HAP-1 (cell line): ENCODE results near the gene POLR3A.

ENCODE experiments used
- DNase-seq, 2 experiments: peaks; one replicate each; pipeline ENCODE4 v3.0.0-alpha.2; 2016 to 2020; ENCODE audit warnings: low spot score in 2 of 2
- H3K27me3 ChIP-seq: fragments of 250-450 bp; sonication (Bioruptor Pico); 2 replicates; pipeline ENCODE4 v1.5.1; 2020; ENCODE audit warnings: low read depth, mild to moderate bottlenecking, moderate library complexity
- H3K36me3 ChIP-seq: fragments of 250-450 bp; sonication (Bioruptor Pico); replicated peaks from 2 replicates; pipeline ENCODE4 v1.5.1; 2020; ENCODE audit warnings: mild to moderate bottlenecking
- H3K4me1 ChIP-seq: fragments of 250-450 bp; sonication (Bioruptor Pico); 2 replicates; pipeline ENCODE4 v1.5.1; 2020; ENCODE audit warnings: mild to moderate bottlenecking
- H3K4me3 ChIP-seq: fragments of 250-450 bp; sonication (Bioruptor Pico); 2 replicates; pipeline ENCODE4 v1.5.1; 2020; ENCODE audit warnings: mild to moderate bottlenecking, moderate library complexity
- H3K9me3 ChIP-seq: fragments of 250-450 bp; sonication (Bioruptor Pico); 2 replicates; pipeline ENCODE4 v1.5.1; 2020; ENCODE audit warnings: mild to moderate bottlenecking, moderate library complexity
- in situ Hi-C: fragments of 300-500 bp; cut with MboI; formaldehyde crosslinking; loops from 3 replicates; pipeline ENCODE4 v1.14.3; 2020; ENCODE audit warnings: low sequenced_read_pairs, inconsistent platforms, mixed read lengths

POLR3A gene

GRCh38 chr10:78028438-78029268, 662 bp downstream of the POLR3A start:
- Histone ChIP-seq H3K9me3 (peaks cover 2% of the 10 kb centered on the region; the same call in 1 of the 2 replicates), H3K27me3 (no peaks in the 10 kb centered on the region), H3K36me3 (peaks cover 35% of the 10 kb centered on the region), H3K4me3 (peak overlapping the region; percentile 98), H3K4me1 (peaks cover 12% of the 10 kb centered on the region)
- no peak for DNase-seq
- in situ Hi-C loops, result loop anchor here (25.0 kb wide), 1 partner anchor 1059 kb away; no protein-coding TSS in a partner anchor

- DNase-seq, result no peak
- Histone ChIP-seq H3K9me3 (peaks cover 2% of the 10 kb centered on the region; the same call in 1 of the 2 replicates), H3K4me3 (no peak overlapping the region), H3K27me3 (no peaks in the 10 kb centered on the region), H3K36me3 (peaks cover 63% of the 10 kb centered on the region), H3K4me1 (peaks cover 10% of the 10 kb centered on the region)
- in situ Hi-C loops, result loop anchor here (25.0 kb wide), 1 partner anchor 1061 kb away; no protein-coding TSS in a partner anchor
Measured at GRCh38 chr10:78025685-78026364, 3.5 kb downstream of the POLR3A start.

- DNase-seq, result no peak
- Histone ChIP-seq H3K4me1 (peaks cover 5% of the 10 kb centered on the region), H3K9me3 (no peaks in the 10 kb centered on the region), H3K27me3 (no peaks in the 10 kb centered on the region), H3K36me3 (peaks cover 72% of the 10 kb centered on the region), H3K4me3 (no peak overlapping the region)
- in situ Hi-C loops, result no loop called here
Measured at GRCh38 chr10:78023741-78024140, 5.6 kb downstream of the POLR3A start.

DNA sequence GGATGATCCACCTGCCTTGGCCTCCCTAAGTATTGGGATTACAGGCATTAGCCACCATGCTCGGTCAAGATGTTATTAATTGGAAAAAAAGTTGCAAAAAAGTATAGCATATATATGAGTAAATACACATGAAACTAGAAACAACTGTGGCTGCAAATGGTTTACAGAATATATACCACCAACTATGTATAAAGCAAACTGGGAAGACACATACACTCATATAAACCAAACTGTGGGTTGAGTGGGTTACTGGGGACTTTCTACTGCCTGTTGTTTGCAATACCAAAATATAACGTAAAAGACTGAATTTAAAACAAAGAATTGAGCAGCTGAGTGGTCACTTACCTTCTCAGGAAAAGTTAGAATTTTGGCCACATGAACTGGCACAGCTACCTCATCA, 8.1 kb downstream of the POLR3A start:
- no peaks in the 10 kb centered on the region for H3K9me3 ChIP-seq
- no peaks in the 10 kb centered on the region for H3K27me3 ChIP-seq
- no peak for DNase-seq
- in situ Hi-C loops, result no loop called here
- H3K4me1 ChIP-seq, result no peaks in the 10 kb centered on the region
- H3K36me3 ChIP-seq, result peaks cover 90% of the 10 kb centered on the region
- H3K4me3 ChIP-seq, result no peak overlapping the region

- Histone ChIP-seq H3K36me3 (peaks cover 85% of the 10 kb centered on the region), H3K4me1 (no peaks in the 10 kb centered on the region), H3K9me3 (no peaks in the 10 kb centered on the region), H3K4me3 (no peak overlapping the region), H3K27me3 (no peaks in the 10 kb centered on the region)
- in situ Hi-C loops, result no loop called here
- no peak for DNase-seq
Measured at GRCh38 chr10:78019264-78019663, 10.1 kb downstream of the POLR3A start.

DNA sequence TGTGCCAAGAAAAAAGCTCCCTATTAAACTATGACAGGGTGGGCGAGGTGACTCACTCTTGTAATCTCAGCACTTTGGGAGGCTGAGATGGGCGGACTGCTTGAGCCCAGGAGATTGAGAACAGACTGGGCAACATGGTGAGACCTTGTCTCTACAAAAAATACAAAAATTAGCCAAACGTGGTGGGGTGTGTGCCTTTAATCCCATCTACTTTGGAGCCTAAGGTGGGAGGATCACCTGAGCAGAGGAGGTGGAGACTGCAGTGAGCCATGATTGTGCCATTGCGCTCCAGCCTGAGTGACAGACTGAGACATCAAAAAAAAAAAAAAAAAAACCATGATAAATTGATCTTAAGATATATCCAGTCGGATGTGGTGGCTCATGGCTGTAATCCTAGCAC, 11.5 kb downstream of the POLR3A start:
- in situ Hi-C loops, result no loop called here
- H3K4me1 ChIP-seq, result no peaks in the 10 kb centered on the region
- DNase-seq, result no peak
- peaks cover 85% of the 10 kb centered on the region for H3K36me3 ChIP-seq
- H3K27me3 ChIP-seq, result no peaks in the 10 kb centered on the region
- no peak overlapping the region for H3K4me3 ChIP-seq
- H3K9me3 ChIP-seq, result no peaks in the 10 kb centered on the region

DNA sequence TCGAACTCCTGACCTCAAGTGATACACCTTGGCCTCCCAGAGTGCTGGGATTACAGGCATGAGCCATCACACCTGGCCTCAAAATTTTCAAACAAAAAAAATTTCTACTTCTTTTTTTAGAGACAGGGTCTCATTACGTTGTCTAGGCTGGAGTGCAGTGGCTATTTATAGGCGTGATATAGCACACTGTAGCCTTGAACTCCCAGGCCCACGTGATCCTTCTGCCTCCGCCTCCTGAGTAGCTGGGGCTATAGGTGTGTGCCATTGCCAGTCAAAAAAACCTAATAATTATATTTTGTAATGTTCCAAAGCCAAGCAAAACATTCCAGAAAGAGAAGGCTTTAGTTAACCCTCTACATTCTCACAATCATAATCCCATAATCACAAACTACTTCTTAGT, 13.8 kb downstream of the POLR3A start:
- H3K4me1 ChIP-seq, result no peaks in the 10 kb centered on the region
- H3K27me3 ChIP-seq, result no peaks in the 10 kb centered on the region
- H3K4me3 ChIP-seq, result no peak overlapping the region
- H3K9me3 ChIP-seq, result no peaks in the 10 kb centered on the region
- peak in 1 of 2 experiments; percentile 48 for DNase-seq
- in situ Hi-C loops, result no loop called here
- peaks cover 83% of the 10 kb centered on the region for H3K36me3 ChIP-seq

- Histone ChIP-seq H3K27me3 (no peaks in the 10 kb centered on the region), H3K4me1 (no peaks in the 10 kb centered on the region), H3K4me3 (no peak overlapping the region), H3K36me3 (peaks cover 86% of the 10 kb centered on the region), H3K9me3 (no peaks in the 10 kb centered on the region)
- in situ Hi-C loops, result no loop called here
- no peak for DNase-seq
Measured at GRCh38 chr10:78013564-78013963, 15.8 kb downstream of the POLR3A start.

DNA sequence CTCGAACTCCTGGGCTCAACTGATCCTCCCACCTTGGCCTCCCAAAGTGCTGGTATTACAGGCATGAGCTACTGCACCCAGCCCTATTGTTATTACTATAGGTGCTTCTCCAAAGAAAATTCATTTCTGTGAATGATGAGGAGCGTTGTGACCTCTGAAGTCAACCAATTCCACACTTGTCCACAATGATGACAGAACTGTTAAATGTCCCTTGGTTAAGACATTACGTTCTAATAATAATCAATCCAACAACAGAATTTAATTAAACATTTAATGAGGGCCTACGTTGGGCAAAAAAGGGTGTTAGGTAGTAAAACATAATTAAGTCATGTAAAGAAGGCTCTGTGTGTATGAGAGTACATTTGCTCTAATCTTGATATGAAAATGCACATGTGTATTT, 18.2 kb downstream of the POLR3A start:
- Histone ChIP-seq H3K36me3 (peaks cover 81% of the 10 kb centered on the region), H3K4me1 (no peaks in the 10 kb centered on the region)
- in situ Hi-C loops, result no loop called here

DNA sequence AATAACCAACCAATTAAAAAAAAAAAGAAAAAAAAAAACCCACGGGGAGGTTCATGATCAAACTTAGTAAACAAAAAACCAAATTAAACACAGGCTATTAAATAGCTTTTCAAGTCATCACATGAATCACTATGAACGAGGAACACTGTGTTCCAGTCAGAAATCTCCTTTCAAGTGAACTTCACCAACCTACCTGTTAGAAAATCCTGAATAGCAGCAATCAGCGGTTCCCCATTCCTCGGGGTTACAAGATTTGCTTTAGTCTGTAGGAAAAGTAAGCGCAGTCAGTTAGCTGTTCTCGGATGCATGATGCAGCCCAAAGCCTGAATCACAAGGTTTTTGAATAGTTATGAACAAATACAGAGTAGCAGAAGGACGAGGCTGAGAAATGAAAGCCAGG, 19.0 kb downstream of the POLR3A start:
- Histone ChIP-seq H3K27me3 (no peaks in the 10 kb centered on the region), H3K4me3 (no peak overlapping the region), H3K9me3 (no peaks in the 10 kb centered on the region), H3K4me1 (no peaks in the 10 kb centered on the region), H3K36me3 (peaks cover 84% of the 10 kb centered on the region)
- DNase-seq, result no peak
- in situ Hi-C loops, result no loop called here

More for the DNA sequence above, 18.2 kb downstream of the POLR3A start:
- Histone ChIP-seq H3K27me3 (no peaks in the 10 kb centered on the region), H3K9me3 (no peaks in the 10 kb centered on the region), H3K4me3 (no peak overlapping the region)
- DNase-seq, result no peak

DNA sequence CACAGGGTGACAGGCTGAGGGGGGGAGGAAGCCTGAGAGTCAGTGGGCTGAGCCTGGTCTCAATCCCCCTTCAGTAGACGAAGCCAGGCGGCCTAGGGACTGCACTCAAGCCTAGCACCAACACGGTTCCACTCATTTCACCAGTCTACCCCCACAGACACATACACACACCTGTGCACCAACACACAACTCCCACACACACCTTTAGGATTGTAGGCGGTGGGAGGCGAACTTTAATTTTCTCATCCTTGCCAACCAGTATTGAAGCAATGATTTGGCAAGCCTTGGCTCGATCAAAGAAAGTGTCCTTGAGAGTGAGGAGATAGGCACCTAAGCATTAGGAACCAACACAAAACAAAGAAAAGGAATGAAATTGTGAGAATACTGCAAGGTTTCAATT, 19.7 kb downstream of the POLR3A start:
- Histone ChIP-seq H3K36me3 (peaks cover 85% of the 10 kb centered on the region), H3K4me3 (no peak overlapping the region), H3K9me3 (no peaks in the 10 kb centered on the region), H3K4me1 (no peaks in the 10 kb centered on the region), H3K27me3 (no peaks in the 10 kb centered on the region)
- no peak for DNase-seq
- in situ Hi-C loops, result no loop called here

DNA sequence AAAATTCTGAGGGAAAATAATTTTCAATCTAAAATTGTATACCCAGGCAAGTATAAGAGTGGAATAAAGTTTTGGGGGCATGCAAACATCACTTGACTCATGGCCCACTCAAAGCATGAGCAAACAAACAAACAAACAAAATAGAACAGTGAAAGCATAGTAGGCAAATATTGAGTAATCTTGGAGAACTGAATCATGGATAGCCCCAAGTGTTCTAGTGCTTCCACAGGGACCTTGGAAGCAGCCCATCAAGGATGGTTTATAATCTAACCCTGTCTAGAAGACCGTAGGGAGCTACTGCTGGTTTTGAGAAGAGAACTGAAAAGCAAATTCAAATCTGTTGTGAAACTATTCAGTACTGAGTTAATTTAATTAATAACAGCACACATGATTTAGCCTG, 22.1 kb downstream of the POLR3A start:
- in situ Hi-C loops, result no loop called here
- peaks cover 85% of the 10 kb centered on the region for H3K36me3 ChIP-seq
- no peaks in the 10 kb centered on the region for H3K9me3 ChIP-seq
- DNase-seq, result no peak
- no peaks in the 10 kb centered on the region for H3K4me1 ChIP-seq
- H3K4me3 ChIP-seq, result no peak overlapping the region
- no peaks in the 10 kb centered on the region for H3K27me3 ChIP-seq

- in situ Hi-C loops, result no loop called here
- no peaks in the 10 kb centered on the region for H3K27me3 ChIP-seq
- DNase-seq, result no peak
- no peaks in the 10 kb centered on the region for H3K4me1 ChIP-seq
- no peak overlapping the region for H3K4me3 ChIP-seq
- H3K36me3 ChIP-seq, result peaks cover 84% of the 10 kb centered on the region
- H3K9me3 ChIP-seq, result no peaks in the 10 kb centered on the region
Measured at GRCh38 chr10:78004215-78005026, 24.9 kb downstream of the POLR3A start.
